ENCODE data around the gene CNTNAP2.

Gene CNTNAP2

DNA sequence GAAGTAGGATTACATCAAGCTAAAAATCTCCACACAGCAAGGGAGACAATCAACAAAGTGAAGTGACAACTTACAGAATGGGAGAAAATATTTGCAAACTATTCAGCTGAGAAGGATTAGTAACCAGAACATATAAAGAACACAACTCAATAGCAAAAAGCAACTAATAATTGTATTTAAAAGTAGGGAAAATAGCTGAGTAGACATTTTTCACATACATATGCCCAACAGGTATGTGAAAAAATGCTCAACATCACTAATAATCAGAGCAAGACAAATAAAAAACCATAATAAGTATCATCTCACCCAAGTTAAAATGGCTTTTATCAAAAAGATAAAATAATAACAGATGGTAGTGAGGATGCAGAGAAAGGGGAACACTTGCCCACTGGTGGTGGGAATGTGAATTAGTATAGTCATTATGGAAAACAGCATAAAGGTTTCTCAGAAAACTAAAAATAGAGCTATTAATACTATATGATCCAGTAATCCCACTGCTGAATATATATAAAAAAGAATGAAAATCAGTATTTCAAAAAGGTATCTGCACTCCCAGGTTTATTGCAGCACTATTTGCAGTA lies 1689.5 kb downstream of the CNTNAP2 start:
- no peak for DNase-seq

GRCh38 chr7:147809786-147810185 lies 1693.2 kb downstream of the CNTNAP2 start:
- DNase-seq, result no peak

GRCh38 chr7:147810269-147810668 lies 1693.7 kb downstream of the CNTNAP2 start:
- no peak for DNase-seq

DNA sequence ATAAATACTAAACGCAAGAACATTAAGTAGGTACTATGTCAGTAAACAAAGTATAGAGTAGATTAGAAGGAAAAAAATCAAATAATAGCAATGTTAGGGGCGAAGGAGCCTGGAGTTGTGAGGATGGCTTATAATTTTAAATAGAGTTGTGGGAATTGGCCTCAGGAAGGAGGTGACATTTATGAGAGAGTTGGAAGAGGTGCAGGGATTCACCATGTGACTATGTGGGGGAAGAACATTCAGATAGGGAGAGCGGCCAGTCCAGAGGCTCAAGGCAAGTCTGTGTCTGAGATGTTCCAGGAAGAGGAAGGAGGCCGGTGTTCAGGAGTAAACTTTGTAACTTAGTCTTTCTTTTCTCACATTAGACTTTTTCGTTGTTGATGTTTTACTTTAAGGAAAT lies 1695.3 kb downstream of the CNTNAP2 start:
- no peak for DNase-seq

GRCh38 chr7:147813316-147813715 lies 1696.7 kb downstream of the CNTNAP2 start:
- no peak for DNase-seq

- DNase-seq, result no peak
Measured at GRCh38 chr7:147818317-147818716, 1701.7 kb downstream of the CNTNAP2 start.

- no peak for DNase-seq
Measured at GRCh38 chr7:147824671-147825070, 1708.1 kb downstream of the CNTNAP2 start.

- peak; percentile 42 to 81 for DNase-seq
Measured at GRCh38 chr7:147829016-147829415, 1712.4 kb downstream of the CNTNAP2 start.

GRCh38 chr7:147833557-147833956 lies 1717.0 kb downstream of the CNTNAP2 start:
- DNase-seq, result no peak

- no peak for DNase-seq
Measured at GRCh38 chr7:147833970-147834369, 1717.4 kb downstream of the CNTNAP2 start.

GRCh38 chr7:147852833-147853232 lies 1736.2 kb downstream of the CNTNAP2 start:
- no peak for DNase-seq

DNA sequence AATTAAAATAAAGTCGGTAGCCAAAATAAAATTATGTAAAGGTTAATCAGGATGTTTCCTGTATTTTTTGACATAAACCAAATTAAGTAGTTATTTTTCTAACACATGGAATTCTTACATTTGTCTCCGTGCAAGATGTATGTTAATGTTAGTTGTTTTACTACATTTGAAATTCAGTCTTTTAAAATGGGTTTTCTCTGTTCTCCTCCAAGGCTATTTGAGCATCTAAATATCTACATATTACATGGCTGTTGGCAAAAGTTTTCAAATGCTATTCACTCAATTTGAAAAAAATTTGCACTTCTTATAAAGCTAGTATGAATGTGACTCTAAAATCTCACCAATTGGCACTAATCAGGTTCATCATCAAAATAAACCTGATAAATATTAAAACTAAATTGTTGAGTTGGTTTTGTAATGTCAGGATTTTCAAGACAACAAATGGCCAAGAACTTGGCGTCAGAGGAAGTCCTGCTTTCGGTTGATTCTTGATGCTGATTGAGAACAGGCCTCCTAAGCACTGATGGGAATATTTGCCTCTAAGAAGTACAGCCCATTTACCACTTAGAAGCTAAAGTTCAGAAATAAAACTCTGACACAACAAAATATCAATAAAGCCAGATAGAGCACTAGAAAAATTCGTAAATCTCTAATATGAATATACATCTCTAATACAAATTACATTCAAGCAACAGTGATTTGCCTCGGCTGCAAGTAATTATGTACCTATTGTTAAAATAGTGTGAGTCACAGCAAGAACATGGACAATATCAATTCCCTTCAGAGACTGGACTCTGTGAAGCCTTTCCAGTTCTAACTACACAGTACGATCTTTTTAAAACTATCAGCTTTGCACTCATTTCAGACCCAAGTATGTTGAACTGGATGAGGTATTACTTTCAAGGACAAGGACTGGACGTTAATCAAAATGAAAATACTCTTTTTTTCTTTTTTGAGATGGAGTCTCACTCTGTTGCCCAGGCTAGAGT lies 1740.8 kb downstream of the CNTNAP2 start:
- DNase-seq, result no peak

GRCh38 chr7:147858421-147858820 lies 1741.8 kb downstream of the CNTNAP2 start:
- DNase-seq, result no peak

DNA sequence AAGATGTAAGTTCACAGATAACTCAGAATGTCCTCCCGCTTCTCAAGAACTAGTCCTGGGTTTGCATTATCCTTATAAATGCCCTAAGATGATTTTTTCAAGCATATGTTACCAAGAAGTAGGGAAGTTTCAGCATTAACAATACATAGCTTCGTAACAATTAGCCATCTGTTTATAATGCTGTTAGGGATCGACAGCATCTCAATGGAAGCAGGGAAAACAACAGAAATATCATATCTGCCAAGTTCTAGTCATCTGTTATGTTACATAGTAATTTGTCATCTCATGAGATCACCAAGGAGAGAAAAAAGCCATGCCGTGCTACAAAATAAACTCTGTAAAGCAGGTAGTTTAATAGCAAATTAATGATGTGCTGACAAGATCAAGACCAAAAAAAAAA lies 1742.4 kb downstream of the CNTNAP2 start:
- DNase-seq, result peak; percentile 6 to 58

- no peak for DNase-seq
Measured at GRCh38 chr7:147859486-147859885, 1742.9 kb downstream of the CNTNAP2 start.

DNA sequence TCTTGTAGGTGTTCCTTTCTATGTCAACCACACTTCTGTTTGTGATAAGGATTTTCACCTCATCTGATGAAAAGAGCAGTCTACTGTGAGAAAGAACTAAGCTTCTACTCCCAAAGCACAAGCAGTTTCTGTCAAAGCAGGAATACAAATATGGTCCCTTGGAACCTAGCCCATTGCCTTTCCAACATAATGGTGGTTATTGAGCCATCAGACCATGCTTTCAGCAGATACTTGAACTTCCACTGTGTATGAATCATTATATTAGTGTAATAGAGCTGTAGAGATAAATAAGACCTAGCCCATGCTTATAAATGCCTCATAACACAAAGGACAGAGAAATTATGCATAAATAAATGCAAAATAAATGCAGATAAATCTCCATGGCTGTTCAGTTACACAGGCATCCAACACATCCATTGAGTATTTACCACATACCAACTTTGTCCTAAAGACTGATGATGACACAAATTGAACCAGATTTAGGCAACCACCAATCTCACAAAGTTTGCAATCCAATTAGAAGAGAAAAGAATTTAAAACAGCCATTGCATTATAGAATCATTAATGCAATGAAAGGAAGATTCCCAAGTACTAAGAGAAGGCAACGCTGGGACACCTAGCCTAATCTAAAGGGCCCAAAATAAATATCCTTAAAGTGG lies 1744.6 kb downstream of the CNTNAP2 start:
- DNase-seq, result no peak

DNA sequence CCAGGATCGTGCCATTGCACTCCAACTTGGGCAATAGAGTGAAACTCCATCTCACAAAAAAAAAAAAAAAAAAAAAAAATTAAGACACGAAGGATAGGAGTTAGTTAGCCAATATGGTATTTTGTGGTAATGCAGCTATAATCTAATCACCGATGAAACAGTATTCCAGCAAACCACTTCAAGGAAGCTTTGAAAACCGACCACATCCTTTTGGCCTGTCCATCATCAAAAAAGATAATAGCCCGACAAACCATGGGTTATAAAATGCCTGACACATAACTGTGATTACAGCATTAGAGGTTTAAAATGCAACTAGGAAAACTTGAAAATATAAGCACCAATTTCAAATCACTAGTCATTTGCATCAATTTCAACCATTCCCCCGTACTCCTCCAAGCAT lies 1745.3 kb downstream of the CNTNAP2 start:
- no peak for DNase-seq

- DNase-seq, result no peak
Measured at GRCh38 chr7:147869456-147869855, 1752.9 kb downstream of the CNTNAP2 start.

DNA sequence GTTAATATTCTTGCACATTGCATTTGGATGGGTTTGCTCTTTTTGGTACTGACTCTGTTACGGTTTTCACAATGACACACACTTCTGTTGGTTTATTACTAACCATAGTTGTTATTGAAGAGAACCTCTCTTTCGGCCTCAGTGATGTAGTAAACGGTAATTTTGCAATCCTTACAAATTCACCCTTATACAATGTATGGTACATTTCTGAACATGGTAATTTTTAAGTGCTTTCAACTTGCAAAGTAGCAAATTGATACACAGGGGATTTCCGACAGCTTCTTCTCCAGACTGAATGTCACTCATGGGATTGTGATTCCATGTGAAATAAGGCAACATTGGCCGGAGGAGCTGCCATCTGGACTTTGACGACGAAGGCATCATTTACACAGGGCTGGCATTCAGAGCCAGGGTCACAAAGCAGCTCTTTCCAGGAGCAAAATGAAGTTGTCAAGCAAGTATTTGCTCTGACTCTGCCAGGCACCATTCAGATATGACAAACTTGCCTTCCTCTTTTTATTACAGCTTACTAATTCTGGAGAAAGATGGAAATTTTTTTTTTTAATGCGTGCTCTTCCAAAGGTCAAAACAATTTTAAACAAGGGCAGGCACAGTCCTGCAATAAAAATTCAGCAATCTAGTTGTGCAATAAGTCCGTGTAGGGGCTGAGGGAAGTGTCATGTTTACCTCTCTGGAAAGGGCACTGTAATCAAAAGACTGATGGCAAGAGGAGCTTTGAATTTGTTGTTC lies 1762.5 kb downstream of the CNTNAP2 start:
- no peak for DNase-seq

- DNase-seq, result no peak
Measured at GRCh38 chr7:147885869-147886268, 1769.3 kb downstream of the CNTNAP2 start.

DNA sequence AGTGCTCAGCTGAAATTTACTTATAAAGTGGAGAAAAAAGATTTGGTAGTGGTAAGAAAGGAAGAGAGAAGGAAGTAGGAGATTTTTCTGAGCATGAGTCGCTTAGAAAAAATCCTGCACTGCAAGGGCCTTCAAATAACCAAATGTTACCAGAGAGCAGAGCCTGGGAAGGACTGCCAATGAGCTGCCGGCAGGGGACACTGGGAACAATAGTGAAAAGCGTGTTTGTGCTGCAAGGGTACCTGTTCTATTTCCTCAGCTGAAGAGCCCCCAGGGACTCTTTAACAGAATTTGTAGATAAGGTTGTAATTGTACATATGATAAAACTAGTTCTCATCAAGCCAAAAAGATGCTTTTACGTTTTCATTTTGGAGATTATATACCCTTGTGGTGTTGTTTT lies 1777.7 kb downstream of the CNTNAP2 start:
- DNase-seq, result no peak

GRCh38 chr7:147896121-147896520 lies 1779.5 kb downstream of the CNTNAP2 start:
- no peak for DNase-seq

Data from NCI-H524 (cell line).